Esophagus squamous epithelium (tissue), 5 donors: ENCODE results near the gene DNM3. TPM values are rescaled to one million over a fixed set of nuclear protein-coding genes. Genes with fewer than 3 reads are reported as not detected.
"Not testable (repeated sequence)": the region's sequence is repeated elsewhere in the genome, so short reads cannot be mapped to it uniquely, and the experiment has no call there.

ENCODE experiments used
- DNase-seq: peaks from one replicate; lab custom pipeline; 2025; lab: John Stamatoyannopoulos, UW
- H3K27ac ChIP-seq, 4 donors: fragments of 200-600 bp; sonication (generic); one replicate each; pipeline ENCODE4 v1.5.1; 2016 to 2019; ENCODE audit warnings: mild to moderate bottlenecking in 1 of 4
- H3K27me3 ChIP-seq, 4 donors: fragments of 200-600 bp; sonication (generic); 1 replicate in 3 of 4; 2 replicates in 1 of 4; pipeline versions ENCODE4 v1.5.1 to v1.6.0; 2017 to 2021; ENCODE audit warnings: antibody characterized with exemption in 1 of 4
- H3K36me3 ChIP-seq, 3 donors: fragments of 200-600 bp; sonication (generic); one replicate each; pipeline ENCODE4 v1.5.1; 2016 to 2019
- H3K4me1 ChIP-seq, 3 donors: fragments of 200-600 bp; sonication (generic); one replicate each; pipeline ENCODE4 v1.5.1; 2017 to 2019
- H3K4me3 ChIP-seq, 4 donors: fragments of 200-600 bp; sonication (generic); 1 replicate in 3 of 4; 2 replicates in 1 of 4; pipeline ENCODE4 v1.5.1; 2016 to 2019; ENCODE audit warnings: mild to moderate bottlenecking in 2 of 4, moderate library complexity in 1 of 4
- H3K9me3 ChIP-seq, 3 donors: fragments of 200-600 bp; sonication (generic); one replicate each; pipeline ENCODE4 v1.5.1; 2016 to 2019
- POLR2A ChIP-seq, 4 donors: fragments of 450-650 bp; IDR thresholded peaks; one replicate each; pipeline ENCODE4 v1.6.1; 2017; ENCODE audit warnings: antibody characterized with exemption in 4 of 4, mild to moderate bottlenecking in 4 of 4, moderate library complexity in 3 of 4
- WGBS, 2 donors: methylation state at CpG; one replicate each; pipeline ENCODE4 v1.1.5; 2018; 5-methylcytosine and 5-hydroxymethylcytosine counted together
- intact Hi-C: fragments of 100-400 bp; cut with DNase I; formaldehyde crosslinking; loops from one replicate; pipeline ENCODE4 v1.15.0; 2022
- total RNA-seq, 4 donors: library from RNA; depleted of rRNA; stranded (reverse); fragments of >200 nt; gene quantifications; one replicate each; pipeline ENCODE4 v1.1.0, GENCODE V29; 2016
- TF ChIP-seq, protein P1 (sequence below), 6 experiments: fragments of 450-650 bp in 4 of 6; fragments of 200-600 bp in 2 of 6; sonication (generic) in 2 of 6; IDR thresholded peaks; one replicate each; pipeline ENCODE4 v1.5.1; 2016 to 2019; ENCODE audit warnings: antibody characterized with exemption in 6 of 6, mild to moderate bottlenecking in 4 of 6, moderate library complexity in 4 of 6
- donor health status: DM: yes; HTN: yes; CAD: no.

Gene DNM3
- total RNA-seq, 4 donors from 2014 or later = 0.91 to 3.2 (median 1.8) TPM

GRCh38 chr1:171796592-171796991, 44.7 kb upstream of the DNM3 start:
- DNase-seq = no peak
- Histone ChIP-seq H3K4me3 (no peak overlapping the region), H3K4me1 (no peaks in the 10 kb centered on the region), H3K36me3 (peaks cover 18 to 79% (median 26%) of the 10 kb centered on the region in 3 donors), H3K27me3 (no peaks in the 10 kb centered on the region), H3K27ac (no peak overlapping the region), H3K9me3 (no peaks in the 10 kb centered on the region)
- TF ChIP-seq, protein P1, sequence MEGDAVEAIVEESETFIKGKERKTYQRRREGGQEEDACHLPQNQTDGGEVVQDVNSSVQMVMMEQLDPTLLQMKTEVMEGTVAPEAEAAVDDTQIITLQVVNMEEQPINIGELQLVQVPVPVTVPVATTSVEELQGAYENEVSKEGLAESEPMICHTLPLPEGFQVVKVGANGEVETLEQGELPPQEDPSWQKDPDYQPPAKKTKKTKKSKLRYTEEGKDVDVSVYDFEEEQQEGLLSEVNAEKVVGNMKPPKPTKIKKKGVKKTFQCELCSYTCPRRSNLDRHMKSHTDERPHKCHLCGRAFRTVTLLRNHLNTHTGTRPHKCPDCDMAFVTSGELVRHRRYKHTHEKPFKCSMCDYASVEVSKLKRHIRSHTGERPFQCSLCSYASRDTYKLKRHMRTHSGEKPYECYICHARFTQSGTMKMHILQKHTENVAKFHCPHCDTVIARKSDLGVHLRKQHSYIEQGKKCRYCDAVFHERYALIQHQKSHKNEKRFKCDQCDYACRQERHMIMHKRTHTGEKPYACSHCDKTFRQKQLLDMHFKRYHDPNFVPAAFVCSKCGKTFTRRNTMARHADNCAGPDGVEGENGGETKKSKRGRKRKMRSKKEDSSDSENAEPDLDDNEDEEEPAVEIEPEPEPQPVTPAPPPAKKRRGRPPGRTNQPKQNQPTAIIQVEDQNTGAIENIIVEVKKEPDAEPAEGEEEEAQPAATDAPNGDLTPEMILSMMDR (IDR thresholded peaks at IDR 0.05) = no peak
- no peak for TF ChIP-seq POLR2A (IDR thresholded peaks at IDR 0.05)
- intact Hi-C loops = no loop called here
- 94 to 100% methylated on average over 2 to 4 of the region's 5 CpGs for WGBS, 2 donors

- H3K27me3 ChIP-seq = no peaks in the 10 kb centered on the region
- no peaks in the 10 kb centered on the region for H3K9me3 ChIP-seq
- no peak for DNase-seq
- H3K27ac ChIP-seq = no peak overlapping the region
- intact Hi-C loops = no loop called here
- no peak for TF ChIP-seq POLR2A (IDR thresholded peaks at IDR 0.05)
- TF ChIP-seq, protein P1 (IDR thresholded peaks at IDR 0.05) = no peak
- H3K4me3 ChIP-seq = no peak overlapping the region
- WGBS, 2 donors = 92 to 93% methylated on average over 3 of the region's 3 CpGs
- H3K36me3 ChIP-seq = peaks cover 14 to 62% (median 17%) of the 10 kb centered on the region in 3 donors
- H3K4me1 ChIP-seq = no peaks in the 10 kb centered on the region
Measured at GRCh38 chr1:171798311-171798710, 43.0 kb upstream of the DNM3 start.

DNA sequence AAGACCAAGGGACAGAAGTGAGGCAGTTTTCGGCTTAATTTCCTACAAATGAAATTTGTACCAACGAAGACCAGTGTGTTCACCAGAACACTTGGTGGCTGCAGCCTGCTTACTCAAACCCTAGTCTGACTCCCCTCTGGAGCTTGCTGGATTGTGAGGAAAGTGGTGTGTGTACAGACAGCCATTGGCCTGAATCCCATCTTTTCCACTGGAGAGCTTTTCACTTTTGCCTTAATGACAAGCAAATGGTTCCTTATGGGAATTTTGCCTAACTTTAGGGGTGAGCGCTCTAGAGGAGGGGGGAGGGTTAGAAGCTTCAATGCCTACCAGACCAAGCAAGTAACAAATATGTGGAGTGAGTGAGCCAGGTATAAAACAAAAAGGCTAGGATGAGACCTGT, 42.5 kb upstream of the DNM3 start:
- no peak overlapping the region for H3K27ac ChIP-seq
- TF ChIP-seq, protein P1 (IDR thresholded peaks at IDR 0.05) = no peak
- TF ChIP-seq POLR2A (IDR thresholded peaks at IDR 0.05) = no peak
- no peak overlapping the region for H3K4me3 ChIP-seq
- intact Hi-C loops = no loop called here
- H3K36me3 ChIP-seq = peaks cover 14 to 57% (median 15%) of the 10 kb centered on the region in 3 donors
- WGBS, 2 donors = 85 to 87% methylated on average over 3 of the region's 3 CpGs
- DNase-seq = no peak
- H3K9me3 ChIP-seq = no peaks in the 10 kb centered on the region
- no peaks in the 10 kb centered on the region for H3K4me1 ChIP-seq
- no peaks in the 10 kb centered on the region for H3K27me3 ChIP-seq

DNA sequence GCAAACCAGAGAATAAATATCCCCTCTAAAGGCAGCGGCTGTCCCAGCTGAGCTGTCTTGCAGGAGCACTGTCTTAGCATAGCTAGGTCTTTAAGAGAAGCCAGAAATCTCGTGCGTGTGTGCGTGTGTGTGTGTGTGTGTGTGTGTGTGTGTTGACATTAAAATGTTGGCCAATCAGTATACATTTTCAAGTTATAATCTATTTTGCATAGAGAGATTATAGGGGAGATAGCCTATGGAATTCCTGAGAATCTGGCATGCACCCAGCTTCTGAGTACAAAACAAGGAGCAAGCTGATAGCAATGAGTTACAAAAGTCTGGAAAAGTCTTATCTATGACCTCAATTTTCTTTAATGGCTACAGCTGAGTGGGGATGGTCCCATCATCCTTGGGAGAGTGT, 42.1 kb upstream of the DNM3 start:
- WGBS, 2 donors = 41 to 76% methylated on average over 4 of the region's 4 CpGs
- H3K36me3 ChIP-seq = peaks cover 14 to 53% (median 15%) of the 10 kb centered on the region in 3 donors
- no peak overlapping the region for H3K27ac ChIP-seq
- H3K4me1 ChIP-seq = no peaks in the 10 kb centered on the region
- no peaks in the 10 kb centered on the region for H3K27me3 ChIP-seq
- H3K4me3 ChIP-seq = no peak overlapping the region
- no peaks in the 10 kb centered on the region for H3K9me3 ChIP-seq
- TF ChIP-seq, protein P1 (IDR thresholded peaks at IDR 0.05) = no peak
- no peak for TF ChIP-seq POLR2A (IDR thresholded peaks at IDR 0.05)
- intact Hi-C loops = no loop called here
- DNase-seq = no peak

DNA sequence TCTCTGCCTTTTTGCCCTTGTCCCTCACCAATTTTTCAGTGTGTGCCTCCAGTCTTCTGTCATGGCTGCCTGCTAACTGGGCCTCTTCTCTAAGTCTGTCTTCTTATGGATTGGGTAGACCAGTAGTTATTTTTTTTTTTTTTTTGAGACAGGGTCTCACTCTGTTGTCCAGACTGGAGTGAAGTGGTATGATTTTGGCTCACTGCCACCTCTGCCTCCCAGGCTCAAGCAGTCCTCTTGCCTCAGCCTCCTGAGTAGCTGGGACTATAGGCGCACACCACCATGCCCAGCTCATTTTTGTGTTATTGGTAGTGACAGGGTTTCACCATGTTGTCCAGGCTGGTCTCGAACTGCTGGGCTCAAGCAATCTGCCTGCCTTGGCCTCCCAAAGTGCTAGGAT, 41.6 kb upstream of the DNM3 start:
- WGBS, 2 donors = 82% methylated on average over 2 of the region's 2 CpGs; no CpG with 5 or more reads in 1 of the 2 donors
- DNase-seq, H3K4me1 ChIP-seq, H3K27me3 ChIP-seq, H3K4me3 ChIP-seq, H3K9me3 ChIP-seq, H3K27ac ChIP-seq: not testable (repeated sequence)
- intact Hi-C loops = loop anchor here (5.0 kb wide), 1 partner anchor 183 kb away; no protein-coding TSS in a partner anchor
- H3K36me3 ChIP-seq = peaks cover 14 to 48% (median 14%) of the 10 kb centered on the region in 3 donors

DNA sequence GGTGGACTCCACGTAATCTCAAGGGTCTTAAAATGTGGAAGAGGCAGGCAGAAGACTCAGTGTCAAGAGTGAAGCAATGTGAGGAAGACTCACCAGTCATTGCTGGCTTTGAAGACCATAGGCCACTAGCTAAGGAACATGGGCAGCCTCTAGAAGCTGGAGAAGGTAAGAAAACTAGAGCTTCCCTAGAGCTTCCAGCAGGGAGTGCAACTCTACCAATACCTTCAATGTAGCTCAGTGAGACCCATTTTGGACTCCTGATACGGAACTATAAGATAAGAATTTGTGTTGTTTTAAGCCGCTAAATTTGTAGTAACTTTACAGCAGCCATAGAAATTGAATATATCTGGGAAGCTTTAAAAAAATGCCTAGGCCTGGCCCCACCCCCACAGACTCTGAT, 41.0 kb upstream of the DNM3 start:
- no peak overlapping the region for H3K4me3 ChIP-seq
- intact Hi-C loops = loop anchor here (5.0 kb wide), 1 partner anchor 182 kb away; no protein-coding TSS in a partner anchor
- TF ChIP-seq, protein P1 (IDR thresholded peaks at IDR 0.05) = no peak
- no peak for TF ChIP-seq POLR2A (IDR thresholded peaks at IDR 0.05)
- H3K4me1 ChIP-seq = no peaks in the 10 kb centered on the region
- no peak for DNase-seq
- no peaks in the 10 kb centered on the region for H3K27me3 ChIP-seq
- H3K36me3 ChIP-seq = peaks cover 8 to 42% (median 12%) of the 10 kb centered on the region in 3 donors
- WGBS, 2 donors = 93 to 96% methylated on average over 3 of the region's 3 CpGs
- no peak overlapping the region for H3K27ac ChIP-seq
- no peaks in the 10 kb centered on the region for H3K9me3 ChIP-seq
